Muscle of leg (tissue), 16 donors: Measurements from ENCODE around the gene TAL1. TPM values are rescaled to one million over a fixed set of nuclear protein-coding genes. Genes with fewer than 3 reads are reported as not detected.
"Not testable (repeated sequence)": the region's sequence is repeated elsewhere in the genome, so short reads cannot be mapped to it uniquely, and the experiment has no call there.

Experiments
- DNase-seq: peaks from one replicate; pipeline ENCODE4 v3.0.0; 2013
- H3K27ac ChIP-seq: one replicate; pipeline ENCODE4 v1.5.1; 2013; ENCODE audit warnings: mild to moderate bottlenecking, low read length, control low read depth
- H3K27me3 ChIP-seq: one replicate; pipeline ENCODE4 v1.6.1; 2013; ENCODE audit warnings: low read length; ENCODE audit not compliant: control insufficient read depth, insufficient read depth
- H3K36me3 ChIP-seq: one replicate; pipeline ENCODE4 v1.6.1; 2013; ENCODE audit warnings: low read length; ENCODE audit not compliant: control insufficient read depth, insufficient read depth
- H3K4me1 ChIP-seq: one replicate; pipeline ENCODE4 v1.6.1; 2013; ENCODE audit warnings: low read length; ENCODE audit not compliant: control insufficient read depth, insufficient read depth
- H3K4me3 ChIP-seq: one replicate; pipeline ENCODE4 v1.5.1; 2013; ENCODE audit warnings: low read length, control low read depth
- H3K9me3 ChIP-seq: replicated peaks from 2 replicates; pipeline ENCODE4 v1.6.1; 2013; ENCODE audit warnings: low read depth, low read length; ENCODE audit not compliant: control insufficient read depth
- WGBS: methylation state at CpG from one replicate; pipeline ENCODE4 v1.1.5; 2013; ENCODE audit warnings: missing lambda C conversion rate; ENCODE audit not compliant: insufficient coverage; 5-methylcytosine and 5-hydroxymethylcytosine counted together
- long read RNA-seq, 11 donors: transcript quantifications; one replicate each; lab custom pipeline, GENCODE V29; 2026
- polyA plus RNA-seq, 8 donors: library from polyadenylated mRNA; unstranded; fragments of 120-200 nt; gene quantifications; one replicate each; pipeline versions ENCODE4 v1.2.1 to v1.2.3, GENCODE V29; 2013; ENCODE audit warnings: inconsistent platforms in 1 of 8, low replicate concordance in 1 of 8; ENCODE audit not compliant: insufficient read length in 8 of 8, insufficient read depth in 1 of 8
- total RNA-seq: library from RNA; stranded (reverse); fragments of 120-200 nt; gene quantifications from one replicate; pipeline ENCODE4 v1.2.4, GENCODE V29; 2013

TAL1 gene
- total RNA-seq, result 3.0 TPM
- 1 to 10 TPM; 2.2 to 3.9 (median 3.3) TPM for polyA plus RNA-seq
- long read RNA-seq, donor 1, result 0 reads
- long read RNA-seq, donor 2, result 0 reads
- long read RNA-seq, donor 3, result 0 reads
- long read RNA-seq, donor 4, result 0 reads
- long read RNA-seq, donor 5, result 0 reads
- long read RNA-seq, donor 6, full-length matches to known transcripts, result 1 of 1 reads
- long read RNA-seq, donor 6, partial matches to known transcripts, result 0 of 1 reads
- long read RNA-seq, donor 6, other reads (novel, unspliced or antisense), result 0 of 1 reads
- long read RNA-seq, donor 7, partial matches to known transcripts, result 0 of 1 reads
- long read RNA-seq, donor 7, other reads (novel, unspliced or antisense), result 0 of 1 reads
- long read RNA-seq, donor 8, result 0 reads
- long read RNA-seq, donor 9, result 0 reads
- long read RNA-seq, donor 10, result 0 reads
- long read RNA-seq, donor 11, full-length matches to known transcripts, result 2 of 2 reads
- long read RNA-seq, donor 11, partial matches to known transcripts, result 0 of 2 reads
- long read RNA-seq, donor 11, other reads (novel, unspliced or antisense), result 0 of 2 reads

DNA sequence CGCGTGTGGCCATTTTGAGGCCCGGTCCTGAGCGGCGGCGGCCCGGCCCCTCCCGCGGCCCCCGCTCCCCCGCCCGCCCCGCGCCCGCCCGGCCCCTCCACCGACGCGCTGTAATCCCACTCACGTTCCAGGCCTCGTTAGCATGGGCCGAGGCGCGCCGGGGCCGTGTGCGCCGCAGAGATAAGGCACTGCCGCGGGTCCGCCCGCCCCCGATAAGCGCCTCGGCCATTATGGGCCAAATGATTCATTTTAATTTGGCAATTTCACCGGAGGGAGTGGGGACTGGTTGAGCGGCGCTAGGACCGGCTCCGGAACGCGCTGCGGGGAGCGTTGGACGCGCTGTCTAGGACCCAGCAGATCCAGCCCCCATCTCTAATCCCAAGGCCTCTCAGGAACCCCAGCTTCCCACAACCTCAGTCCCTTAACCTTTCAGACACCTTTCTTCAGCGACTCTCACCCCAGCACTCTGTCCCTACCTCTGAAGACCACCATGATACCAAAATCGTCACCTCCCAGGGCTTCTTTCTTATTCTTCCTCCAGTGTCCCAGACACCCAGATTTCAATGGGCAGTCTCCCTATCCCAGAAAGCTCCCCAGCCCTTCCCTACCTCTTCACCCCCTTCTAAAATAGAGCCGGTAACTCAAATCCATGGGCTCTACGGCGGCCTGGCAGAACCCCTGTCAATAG is at the start of gene TAL1:
Gene TAL1, minus strand, starts transcription at position 39 of the 688 bp plus-strand sequence. CDS start 6,337 bp downstream, outside the sequence.
- peak; percentile 33 for DNase-seq
- Histone ChIP-seq H3K4me1 (peaks cover 26% of the 10 kb centered on the region), H3K4me3 (peak within 1 kb of the TSS; percentile 37), H3K36me3 (no peaks in the 10 kb centered on the region), H3K9me3 (no peaks in the 10 kb centered on the region), H3K27ac (peak within 1 kb of the TSS; percentile 86), H3K27me3 (peaks cover 88% of the 10 kb centered on the region)
- under 1% methylated on average over 32 of the region's 51 CpGs for WGBS

DNA sequence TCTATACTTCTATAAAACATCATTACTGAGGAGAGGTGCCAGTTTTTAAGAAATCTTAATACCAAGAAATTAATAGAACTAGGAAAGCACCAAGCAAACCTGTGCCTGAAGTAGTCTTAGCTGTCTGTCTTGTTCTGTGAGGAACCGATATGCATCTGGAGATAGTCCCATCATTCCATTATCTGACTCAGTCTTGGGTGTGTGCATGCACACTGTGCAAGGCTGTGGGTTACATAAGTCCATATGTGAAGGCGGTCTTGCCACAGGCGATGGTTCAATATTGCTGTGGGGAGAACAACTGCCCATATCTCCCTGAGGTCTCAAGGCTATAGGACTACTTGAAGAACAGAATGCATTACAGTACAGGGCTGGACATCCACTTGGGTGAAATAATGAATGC is 48.1 kb upstream of the TAL1 start:
- H3K36me3 ChIP-seq, result peaks cover 18% of the 10 kb centered on the region

DNA sequence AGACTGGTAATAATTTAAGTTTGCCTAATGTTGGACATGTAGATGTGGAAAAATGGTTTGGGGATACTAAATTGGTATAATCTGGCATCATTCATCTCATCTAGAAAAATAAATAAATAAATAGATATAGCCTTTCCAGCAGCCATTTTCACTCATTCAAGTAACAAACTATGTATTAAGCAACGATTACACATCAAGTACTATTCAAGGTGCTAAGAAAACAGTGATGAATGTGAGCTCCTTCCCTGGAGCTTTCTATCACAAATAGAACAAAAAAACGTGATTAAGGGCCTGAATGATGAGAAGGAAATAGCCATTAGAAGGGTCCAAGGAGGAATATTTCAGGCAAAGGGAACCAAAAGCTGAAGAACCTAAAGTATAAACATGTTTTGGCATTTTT is 44.8 kb upstream of the TAL1 start:
- H3K27ac ChIP-seq, result no peak overlapping the region
- H3K36me3 ChIP-seq, result peaks cover 12% of the 10 kb centered on the region
- H3K9me3 ChIP-seq, result no peaks in the 10 kb centered on the region
- no peak for DNase-seq
- no peaks in the 10 kb centered on the region for H3K27me3 ChIP-seq
- H3K4me3 ChIP-seq, result no peak overlapping the region
- no CpG with 5 or more reads among the region's 2 CpGs for WGBS
- no peaks in the 10 kb centered on the region for H3K4me1 ChIP-seq

More for the DNA sequence above, 48.1 kb upstream of the TAL1 start:
- DNase-seq, result no peak
- Histone ChIP-seq H3K4me3 (no peak overlapping the region), H3K4me1 (no peaks in the 10 kb centered on the region), H3K9me3 (no peaks in the 10 kb centered on the region), H3K27ac (no peak overlapping the region), H3K27me3 (no peaks in the 10 kb centered on the region)
- WGBS, result 100% methylated on average over 2 of the region's 3 CpGs

DNA sequence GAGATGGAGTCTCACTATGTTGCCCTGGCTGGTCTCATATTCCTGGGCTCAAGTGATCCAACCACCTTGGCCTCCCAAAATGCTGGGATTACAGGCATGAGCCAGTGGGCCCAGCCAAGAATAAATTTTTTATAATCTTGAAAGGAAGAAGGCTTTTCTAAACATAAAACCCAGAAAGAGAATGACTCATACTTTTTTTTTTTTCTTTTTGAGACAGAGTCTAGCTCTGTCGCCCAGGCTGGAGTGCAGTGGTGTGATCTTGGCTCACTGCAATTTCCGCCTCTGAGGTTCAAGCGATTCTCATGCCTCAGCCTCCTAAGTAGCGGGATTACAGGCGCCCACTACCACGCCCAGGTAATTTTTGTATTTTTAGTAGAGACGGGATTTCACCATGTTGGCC is 43.8 kb upstream of the TAL1 start:
- H3K27me3 ChIP-seq, DNase-seq, H3K27ac ChIP-seq, H3K9me3 ChIP-seq, H3K4me1 ChIP-seq, H3K4me3 ChIP-seq: not testable (repeated sequence)
- 100% methylated on average over 6 of the region's 7 CpGs for WGBS
- peaks cover 11% of the 10 kb centered on the region for H3K36me3 ChIP-seq

DNA sequence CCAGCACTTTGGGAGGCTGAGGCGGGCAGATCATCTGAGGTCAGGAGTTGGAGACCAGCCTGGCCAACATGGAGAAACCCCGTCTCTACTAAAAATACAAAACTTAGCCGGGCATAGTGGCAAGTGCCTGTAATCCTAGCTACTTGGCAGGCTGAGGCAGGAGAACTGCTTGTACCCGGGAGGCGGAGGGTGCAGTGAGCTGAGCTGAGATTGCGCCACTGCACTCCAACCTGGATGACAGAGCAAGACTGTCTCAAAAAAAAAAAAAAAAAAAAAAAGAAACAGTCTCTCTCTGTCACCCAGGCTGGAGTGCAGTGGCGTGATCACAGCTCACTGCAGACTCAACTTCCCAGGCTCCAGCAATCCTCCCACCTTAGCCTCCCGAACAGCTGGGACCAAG is 33.5 kb upstream of the TAL1 start:
- WGBS, result 92% methylated on average over 2 of the region's 8 CpGs
- not testable (repeated sequence) for DNase-seq

DNA sequence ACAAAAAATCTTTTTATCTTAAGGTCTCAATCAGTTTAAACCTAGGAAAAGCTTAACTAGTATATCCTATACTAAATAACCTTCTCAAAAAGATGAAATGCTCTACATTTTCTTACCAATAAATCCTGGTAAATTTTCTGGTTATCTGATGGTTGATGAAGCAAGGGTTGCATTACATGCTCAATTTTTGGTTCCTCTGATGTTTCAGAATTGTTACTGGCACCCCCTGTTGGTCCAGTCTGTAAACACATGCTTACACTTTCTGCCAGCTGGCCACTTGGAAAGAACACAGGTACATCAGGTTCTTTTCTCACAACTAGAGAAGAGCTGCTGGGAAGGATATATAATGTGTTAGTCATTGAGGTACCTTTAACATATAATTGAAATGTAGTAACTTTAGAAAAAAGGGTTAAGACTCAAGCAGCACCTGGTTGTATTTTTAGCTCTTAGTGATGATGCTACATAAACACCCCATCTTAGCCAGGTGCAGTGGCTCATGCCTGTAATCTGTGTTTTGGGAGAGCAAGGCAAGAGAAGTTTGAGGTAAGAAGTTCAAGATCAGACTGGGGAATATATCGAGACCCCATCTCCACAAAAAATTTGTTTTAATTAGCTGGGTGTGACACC is 30.9 kb upstream of the TAL1 start:
- H3K9me3 ChIP-seq, result no peaks in the 10 kb centered on the region
- H3K27ac ChIP-seq, result no peak overlapping the region
- no CpG with 5 or more reads among the region's 1 CpG for WGBS
- H3K27me3 ChIP-seq, result no peaks in the 10 kb centered on the region
- no peak overlapping the region for H3K4me3 ChIP-seq
- H3K4me1 ChIP-seq, result no peaks in the 10 kb centered on the region
- no peaks in the 10 kb centered on the region for H3K36me3 ChIP-seq
- DNase-seq, result peak; percentile 31

More for the DNA sequence above, 33.5 kb upstream of the TAL1 start:
- not testable (repeated sequence) for H3K36me3 ChIP-seq, H3K27ac ChIP-seq, H3K27me3 ChIP-seq, H3K9me3 ChIP-seq, H3K4me3 ChIP-seq, H3K4me1 ChIP-seq

DNA sequence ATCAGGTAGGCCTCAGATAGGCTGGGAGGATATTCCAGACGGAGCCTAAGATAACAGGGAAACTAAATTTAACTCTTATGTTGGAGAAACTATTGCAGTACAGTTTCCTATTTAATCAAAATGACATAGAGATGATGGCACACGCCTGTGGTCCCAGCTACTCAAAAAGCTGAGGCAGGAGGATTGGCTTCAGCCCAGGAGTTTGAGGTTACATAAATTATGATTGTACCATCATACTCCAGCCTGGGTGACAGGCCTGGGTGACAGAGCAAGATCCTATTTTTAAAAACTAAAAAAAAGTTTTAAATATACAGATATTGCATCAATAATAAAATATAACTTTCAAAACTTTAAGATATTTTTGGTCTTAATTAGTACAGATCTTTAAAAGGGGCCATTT is 25.2 kb upstream of the TAL1 start:
- H3K4me1 ChIP-seq, result no peaks in the 10 kb centered on the region
- WGBS, result no CpG with 5 or more reads among the region's 2 CpGs
- peaks cover 8% of the 10 kb centered on the region for H3K36me3 ChIP-seq
- no peaks in the 10 kb centered on the region for H3K27me3 ChIP-seq
- no peak overlapping the region for H3K4me3 ChIP-seq
- no peak for DNase-seq
- no peak overlapping the region for H3K27ac ChIP-seq
- H3K9me3 ChIP-seq, result no peaks in the 10 kb centered on the region

DNA sequence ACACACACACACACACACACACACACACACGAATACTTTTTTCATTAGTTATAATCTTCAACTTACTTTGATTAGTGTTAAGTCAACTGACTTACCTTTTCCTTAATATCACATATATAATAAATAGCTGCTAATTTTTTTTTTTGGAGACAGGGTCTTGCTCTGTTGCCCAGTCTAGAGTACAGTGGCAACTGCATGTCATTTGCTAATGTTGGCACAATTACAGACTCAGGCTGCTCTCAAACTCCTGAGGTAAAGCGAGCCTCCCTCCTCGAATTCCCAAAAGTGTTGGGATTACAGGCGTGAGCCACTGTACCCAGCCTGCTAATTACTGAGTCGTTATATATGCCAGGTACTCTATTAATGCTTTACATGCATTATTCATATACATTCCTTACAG is 20.8 kb upstream of the TAL1 start:
- Histone ChIP-seq H3K4me1 (no peaks in the 10 kb centered on the region), H3K9me3 (no peaks in the 10 kb centered on the region), H3K36me3 (peaks cover 8% of the 10 kb centered on the region), H3K27ac (no peak overlapping the region), H3K27me3 (no peaks in the 10 kb centered on the region), H3K4me3 (no peak overlapping the region)
- DNase-seq, result no peak
- WGBS, result no CpG with 5 or more reads among the region's 5 CpGs

DNA sequence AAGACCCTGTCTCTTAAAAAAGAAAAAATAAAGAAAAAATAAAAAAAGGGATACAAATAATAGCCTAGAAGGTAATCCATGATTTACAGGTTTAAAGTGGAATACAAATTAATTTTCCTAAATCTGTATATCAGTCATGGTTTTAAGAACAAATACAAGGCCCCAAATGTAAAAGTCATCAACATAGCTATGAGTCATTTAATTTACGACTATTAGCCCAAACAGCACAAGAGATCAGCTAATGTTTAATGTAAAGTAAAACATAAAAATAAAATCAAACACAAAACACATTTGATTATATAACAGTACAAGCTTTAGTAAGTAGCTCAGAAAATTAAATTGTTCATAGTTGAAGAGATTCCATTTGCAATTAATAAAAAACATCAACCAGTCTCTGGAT is 20.3 kb upstream of the TAL1 start:
- Histone ChIP-seq H3K4me1 (no peaks in the 10 kb centered on the region), H3K9me3 (no peaks in the 10 kb centered on the region), H3K27ac (no peak overlapping the region), H3K36me3 (peaks cover 8% of the 10 kb centered on the region), H3K27me3 (no peaks in the 10 kb centered on the region), H3K4me3 (no peak overlapping the region)
- DNase-seq, result no peak
- no CpG with 5 or more reads among the region's 1 CpG for WGBS

DNA sequence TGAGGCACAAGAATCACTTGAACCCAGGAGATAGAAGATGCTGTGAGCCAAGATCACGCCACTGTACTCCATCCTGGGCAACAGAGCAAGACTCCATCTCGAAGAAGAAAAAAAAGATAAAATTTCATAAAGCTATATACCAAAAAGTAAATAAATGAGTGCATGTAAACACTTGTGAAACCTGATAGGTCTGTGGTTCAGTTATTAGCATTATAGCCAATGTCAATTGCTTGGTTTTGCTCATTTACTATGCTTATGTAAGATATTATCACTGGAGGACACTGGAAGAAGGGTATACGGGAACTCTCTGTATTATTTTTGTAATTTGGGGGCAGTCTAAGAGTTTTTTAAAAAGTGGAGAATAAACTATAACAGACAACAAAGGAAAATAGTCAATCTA is 17.7 kb upstream of the TAL1 start:
- Histone ChIP-seq H3K36me3 (peaks cover 4% of the 10 kb centered on the region), H3K27ac (no peak overlapping the region), H3K4me1 (no peaks in the 10 kb centered on the region), H3K4me3 (no peak overlapping the region), H3K9me3 (no peaks in the 10 kb centered on the region), H3K27me3 (no peaks in the 10 kb centered on the region)
- WGBS, result no CpG with 5 or more reads among the region's 3 CpGs
- no peak for DNase-seq
